ENCODE data around the gene UTP20.

DNA sequence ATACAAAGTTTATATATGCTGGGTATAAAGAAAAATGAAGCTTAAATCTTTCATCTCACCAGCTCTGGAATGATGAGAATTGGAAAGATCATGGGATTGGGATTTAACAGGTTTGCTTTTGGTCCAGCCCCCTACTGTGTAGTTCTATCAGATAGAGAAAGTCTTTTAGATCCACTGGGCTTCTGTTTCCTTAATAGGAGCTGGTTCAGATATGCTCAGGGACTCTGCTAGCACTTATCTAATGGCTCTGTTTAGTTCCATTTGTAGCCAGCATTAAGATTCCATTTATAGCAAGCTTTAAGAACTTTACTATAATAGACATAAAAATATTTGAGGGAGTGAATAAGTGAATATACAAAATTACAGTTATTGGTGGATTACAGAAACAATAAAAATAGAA lies 42.6 kb downstream of the UTP20 start:
- TF ChIP-seq CTCF (IDR thresholded peaks at IDR 0.05 in 8 of 11, conservative IDR thresholded peaks at IDR 0.05 in 3 of 11), result no peak
- TF ChIP-seq POLR2A (IDR thresholded peaks at IDR 0.05), result no peak
